Neural cell (in vitro differentiated cells): ENCODE data around the gene AICDA. TPM values are rescaled to one million over a fixed set of nuclear protein-coding genes. Genes with fewer than 3 reads are reported as not detected.

Experiments
- H2AFZ ChIP-seq: fragments of 200-600, 300-800 bp; sonication (generic), shearing (Covaris generic); 2 replicates; pipeline ENCODE4 v1.6.0; 2014; ENCODE audit warnings: low read depth, mild to moderate bottlenecking, antibody characterized with exemption, low read length, moderate library complexity
- H3F3A ChIP-seq: fragments of 200-600 bp; shearing (Covaris generic); 2 replicates; pipeline ENCODE4 v1.6.1; 2016; ENCODE audit warnings: mild to moderate bottlenecking, moderate library complexity, mixed read lengths, antibody characterized with exemption, low read length; ENCODE audit not compliant: insufficient read depth, poor library complexity, severe bottlenecking
- H3K27ac ChIP-seq: fragments of 200-600, 300-800 bp; sonication (generic), shearing (Covaris generic); 2 replicates; pipeline ENCODE4 v1.5.1; 2014; ENCODE audit warnings: mild to moderate bottlenecking, low read length, moderate library complexity
- H3K27me3 ChIP-seq: fragments of 300-800, 200-600 bp; sonication (generic), shearing (Covaris generic); 2 replicates; pipeline ENCODE4 v1.6.0; 2014; ENCODE audit warnings: mild to moderate bottlenecking, low read depth, low read length, moderate library complexity; ENCODE audit not compliant: insufficient read depth
- H3K36me3 ChIP-seq: fragments of 300-800, 200-600 bp; sonication (generic), shearing (Covaris generic); 2 replicates; pipeline ENCODE4 v1.5.1; 2014; ENCODE audit warnings: mild to moderate bottlenecking, antibody characterized with exemption, low read length, moderate library complexity; ENCODE audit not compliant: insufficient read depth
- H3K4me2 ChIP-seq: fragments of 300-800, 200-600 bp; sonication (generic), shearing (Covaris generic); 2 replicates; pipeline ENCODE4 v1.6.0; 2014; ENCODE audit warnings: mild to moderate bottlenecking, low read length
- H3K4me3 ChIP-seq: fragments of 300-800, 200-600 bp; sonication (generic), shearing (Covaris generic); 2 replicates; pipeline ENCODE4 v1.5.1; 2014; ENCODE audit warnings: mild to moderate bottlenecking, low read length, moderate library complexity
- H3K79me2 ChIP-seq: fragments of 200-600 bp; shearing (Covaris generic); replicated peaks from 2 replicates; pipeline ENCODE4 v1.6.0; 2014; ENCODE audit warnings: mild to moderate bottlenecking, low read length, moderate library complexity; ENCODE audit not compliant: insufficient read depth
- H3K9ac ChIP-seq: fragments of 300-800, 200-600 bp; sonication (generic), shearing (Covaris generic); 2 replicates; pipeline ENCODE4 v1.6.1; 2016; ENCODE audit warnings: mild to moderate bottlenecking, low read length, mixed read lengths
- H3K9me2 ChIP-seq: fragments of 200-600 bp; shearing (Covaris generic); 2 replicates; pipeline ENCODE4 v1.6.1; 2016; ENCODE audit warnings: mild to moderate bottlenecking, low read length, mixed read lengths; ENCODE audit not compliant: insufficient read depth
- H3K9me3 ChIP-seq: fragments of 200-600, 300-800 bp; sonication (generic), shearing (Covaris generic); 2 replicates; pipeline ENCODE4 v1.6.1; 2016; ENCODE audit warnings: mild to moderate bottlenecking, mixed run types, low read length, moderate library complexity, mixed read lengths
- H4K20me1 ChIP-seq: fragments of 200-600 bp; shearing (Covaris generic); 2 replicates; pipeline ENCODE4 v1.6.1; 2016; ENCODE audit warnings: mild to moderate bottlenecking, mixed run types; ENCODE audit not compliant: insufficient read depth
- EP300 ChIP-seq: fragments of 450-650 bp; conservative IDR thresholded peaks from 2 replicates; pipeline ENCODE4 v1.6.1; 2014; ENCODE audit warnings: antibody characterized with exemption, mild to moderate bottlenecking, moderate library complexity; ENCODE audit not compliant: poor library complexity, severe bottlenecking
- EZH2 ChIP-seq: fragments of 200-600, 300-800 bp; shearing (Covaris generic), sonication (generic); IDR thresholded peaks from 2 replicates; pipeline ENCODE4 v1.6.1; 2014; ENCODE audit warnings: antibody characterized with exemption, low read length, borderline replicate concordance, mild to moderate bottlenecking; ENCODE audit not compliant: insufficient read depth, poor library complexity, severe bottlenecking
- MXI1 ChIP-seq: fragments of 450-650 bp; conservative IDR thresholded peaks from 2 replicates; pipeline ENCODE4 v1.6.1; 2014; ENCODE audit warnings: antibody characterized with exemption, mild to moderate bottlenecking; ENCODE audit not compliant: poor library complexity, severe bottlenecking
- POLR2AphosphoS5 ChIP-seq: IDR thresholded peaks from 2 replicates; pipeline ENCODE4 v1.6.1; 2012
- RAD21 ChIP-seq: fragments of 450-650 bp; conservative IDR thresholded peaks from 2 replicates; pipeline ENCODE4 v1.6.1; 2014; ENCODE audit warnings: antibody characterized with exemption, mild to moderate bottlenecking, moderate library complexity
- REST ChIP-seq: IDR thresholded peaks from 2 replicates; pipeline ENCODE4 v1.6.1; 2012; ENCODE audit warnings: borderline replicate concordance
- SMC3 ChIP-seq: fragments of 450-650 bp; conservative IDR thresholded peaks from 2 replicates; pipeline ENCODE4 v1.6.1; 2014; ENCODE audit warnings: antibody characterized with exemption, mild to moderate bottlenecking, moderate library complexity; ENCODE audit not compliant: poor library complexity
- TAF1 ChIP-seq: IDR thresholded peaks from 2 replicates; pipeline ENCODE4 v1.6.1; 2012; ENCODE audit warnings: low read depth
- polyA plus RNA-seq: library from polyadenylated mRNA; depleted of rRNA; stranded (reverse); fragments of >200 nt; gene quantifications from 2 replicates; pipeline ENCODE4 v1.2.3, GENCODE V29; 2014
- TF ChIP-seq, protein P1 (sequence below): fragments of 450-650 bp; IDR thresholded peaks from 2 replicates; pipeline ENCODE4 v1.5.1; 2014; ENCODE audit warnings: antibody characterized with exemption, mild to moderate bottlenecking, moderate library complexity; ENCODE audit not compliant: poor library complexity, severe bottlenecking

The AICDA gene
- polyA plus RNA-seq, 1 donor from 2014 or later, result not detected

- H3K9me3 ChIP-seq, result no peaks in the 10 kb centered on the region
- no peak for TF ChIP-seq RAD21
- no peak for TF ChIP-seq EP300
- TF ChIP-seq TAF1, result no peak
- TF ChIP-seq EZH2, result no peak
- no peak for TF ChIP-seq MXI1
- TF ChIP-seq SMC3, result no peak
- no peak for TF ChIP-seq REST
- TF ChIP-seq POLR2AphosphoS5, result no peak
- TF ChIP-seq, protein P1, sequence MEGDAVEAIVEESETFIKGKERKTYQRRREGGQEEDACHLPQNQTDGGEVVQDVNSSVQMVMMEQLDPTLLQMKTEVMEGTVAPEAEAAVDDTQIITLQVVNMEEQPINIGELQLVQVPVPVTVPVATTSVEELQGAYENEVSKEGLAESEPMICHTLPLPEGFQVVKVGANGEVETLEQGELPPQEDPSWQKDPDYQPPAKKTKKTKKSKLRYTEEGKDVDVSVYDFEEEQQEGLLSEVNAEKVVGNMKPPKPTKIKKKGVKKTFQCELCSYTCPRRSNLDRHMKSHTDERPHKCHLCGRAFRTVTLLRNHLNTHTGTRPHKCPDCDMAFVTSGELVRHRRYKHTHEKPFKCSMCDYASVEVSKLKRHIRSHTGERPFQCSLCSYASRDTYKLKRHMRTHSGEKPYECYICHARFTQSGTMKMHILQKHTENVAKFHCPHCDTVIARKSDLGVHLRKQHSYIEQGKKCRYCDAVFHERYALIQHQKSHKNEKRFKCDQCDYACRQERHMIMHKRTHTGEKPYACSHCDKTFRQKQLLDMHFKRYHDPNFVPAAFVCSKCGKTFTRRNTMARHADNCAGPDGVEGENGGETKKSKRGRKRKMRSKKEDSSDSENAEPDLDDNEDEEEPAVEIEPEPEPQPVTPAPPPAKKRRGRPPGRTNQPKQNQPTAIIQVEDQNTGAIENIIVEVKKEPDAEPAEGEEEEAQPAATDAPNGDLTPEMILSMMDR, result no peak
- no peaks in the 10 kb centered on the region for H3K79me2 ChIP-seq
- no peaks in the 10 kb centered on the region for H3K36me3 ChIP-seq
- H3K9me2 ChIP-seq, result no peaks in the 10 kb centered on the region
- H4K20me1 ChIP-seq, result no peaks in the 10 kb centered on the region
- H3K27ac ChIP-seq, result no peak overlapping the region
- H3K27me3 ChIP-seq, result no peaks in the 10 kb centered on the region
- H3K4me2 ChIP-seq, result no peak overlapping the region
- H3F3A ChIP-seq, result no peaks in the 10 kb centered on the region
- no peak overlapping the region for H3K9ac ChIP-seq
- no peak overlapping the region for H3K4me3 ChIP-seq
- no peak overlapping the region for H2AFZ ChIP-seq
Measured at GRCh38 chr12:8644345-8645248, 31.9 kb upstream of the AICDA start.

DNA sequence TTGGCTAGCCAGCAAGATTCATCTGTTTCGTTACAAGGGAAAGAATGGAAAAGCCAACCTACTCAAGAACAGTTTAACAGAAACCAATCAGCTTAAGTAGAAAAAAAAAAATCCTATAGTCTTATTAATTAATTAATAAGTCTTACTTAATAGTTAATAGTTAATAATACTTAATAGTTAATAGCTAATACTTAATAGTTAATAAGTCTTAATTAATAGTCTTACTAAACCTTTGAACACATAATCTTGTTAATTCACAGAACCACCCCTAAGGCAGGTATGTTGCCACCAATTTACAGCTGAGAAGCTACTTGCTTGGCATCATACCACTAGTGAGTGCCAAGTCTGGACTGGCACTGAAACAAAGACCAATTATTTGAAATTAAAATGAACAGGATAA is 30.1 kb upstream of the AICDA start:
- TF ChIP-seq EP300 (no peak), MXI1 (no peak), RAD21 (no peak), EZH2 (no peak), POLR2AphosphoS5 (no peak), SMC3 (no peak), REST (no peak), TAF1 (no peak)
- TF ChIP-seq, protein P1, result no peak
- H3K36me3 ChIP-seq, result no peaks in the 10 kb centered on the region
- H3K27me3 ChIP-seq, result no peaks in the 10 kb centered on the region
- no peaks in the 10 kb centered on the region for H3F3A ChIP-seq
- H3K9ac ChIP-seq, result no peak overlapping the region
- H4K20me1 ChIP-seq, result no peaks in the 10 kb centered on the region
- no peak overlapping the region for H2AFZ ChIP-seq
- no peak overlapping the region for H3K27ac ChIP-seq
- no peak overlapping the region for H3K4me3 ChIP-seq
- H3K9me3 ChIP-seq, result no peaks in the 10 kb centered on the region
- H3K4me2 ChIP-seq, result no peak overlapping the region
- no peaks in the 10 kb centered on the region for H3K9me2 ChIP-seq
- no peaks in the 10 kb centered on the region for H3K79me2 ChIP-seq
